ENCODE results near the gene ITPKC.

GRCh38 chr19:40774916-40775631, 58.2 kb downstream of the ITPKC start, which contains the start of gene MIA:
- no peak for TF ChIP-seq CTCF (IDR thresholded peaks at IDR 0.05)
- TF ChIP-seq EZH2 (IDR thresholded peaks at IDR 0.05), result no peak

Measured in neural progenitor cell (in vitro differentiated cells).